Mucosa of descending colon (tissue), 3 donors: Measurements from ENCODE around the gene KRT85. TPM values are rescaled to one million over a fixed set of nuclear protein-coding genes. Genes with fewer than 3 reads are reported as not detected.
"Not testable (repeated sequence)": the region's sequence is repeated elsewhere in the genome, so short reads cannot be mapped to it uniquely, and the experiment has no call there.

Experiments
- ATAC-seq: fragments of 200-7000 bp; cut with Tn5 transposase; one replicate; pipeline ENCODE4 v1.9.1; 2020; ENCODE audit warnings: mild to moderate bottlenecking, moderate library complexity
- DNase-seq, 3 donors: peaks; one replicate each; pipeline ENCODE4 v3.0.0-alpha.2; 2020
- H3K36me3 ChIP-seq: fragments of 200-600 bp; one replicate; pipeline ENCODE4 v1.8.0; 2021; ENCODE audit warnings: low read depth, mild to moderate bottlenecking
- H3K4me1 ChIP-seq: fragments of 200-600 bp; one replicate; pipeline ENCODE4 v1.8.0; 2021; ENCODE audit warnings: low read depth, mild to moderate bottlenecking
- H3K4me3 ChIP-seq: fragments of 200-600 bp; one replicate; pipeline ENCODE4 v1.8.0; 2021; ENCODE audit warnings: mild to moderate bottlenecking
- H3K9me3 ChIP-seq: fragments of 200-600 bp; one replicate; pipeline ENCODE4 v1.8.0; 2021; ENCODE audit warnings: mild to moderate bottlenecking
- CTCF ChIP-seq: fragments of 200-600 bp; IDR thresholded peaks from one replicate; pipeline ENCODE4 v1.8.0; 2022; ENCODE audit warnings: antibody characterized with exemption, mild to moderate bottlenecking
- intact Hi-C, 2 donors: fragments of 100-400 bp; cut with DNase I in 1 of 2; cut with micrococcal nuclease in 1 of 2; formaldehyde crosslinking; loops; one replicate each; pipeline versions ENCODE4 v1.11.0 to v1.11.1; 2022; cut with DNase I, micrococcal nuclease
- total RNA-seq, 3 donors: library from RNA; stranded (reverse); fragmentation: NEBNext Ultra II Directional in 2 of 3; extraction: Animal tissue kit (Norgen Biotek cat#: 25700) in 2 of 3; gene quantifications; one replicate each; pipeline versions ENCODE4 v1.2.1 to v1.2.4, GENCODE V29; 2021 to 2023
- donor health status: DM: no; HTN: no; CAD: no; lungs with moderate emphysema.
- donor health status: DM: no; HTN: no; CAD: no.
- donor health status: DM: no; HTN: yes; CAD: no.

The KRT85 gene
- total RNA-seq, 3 donors from 2014 or later: not detected

GRCh38 chr12:52317468-52318052 is 49.7 kb downstream of the KRT85 start:
- H3K9me3 ChIP-seq: no peaks in the 10 kb centered on the region
- no peaks in the 10 kb centered on the region for H3K4me1 ChIP-seq
- intact Hi-C loops: no loop called here
- no peaks in the 10 kb centered on the region for H3K36me3 ChIP-seq
- DNase-seq (no peak), ATAC-seq (no peak)
- H3K4me3 ChIP-seq: no peak overlapping the region
- no peak for TF ChIP-seq CTCF

GRCh38 chr12:52316701-52317100 is 50.6 kb downstream of the KRT85 start:
- TF ChIP-seq CTCF: no peak
- Histone ChIP-seq H3K9me3 (no peaks in the 10 kb centered on the region), H3K36me3 (no peaks in the 10 kb centered on the region), H3K4me1 (no peaks in the 10 kb centered on the region), H3K4me3 (no peak overlapping the region)
- ATAC-seq (no peak), DNase-seq (no peak)
- intact Hi-C loops: no loop called here

- no peaks in the 10 kb centered on the region for H3K4me1 ChIP-seq
- no peaks in the 10 kb centered on the region for H3K36me3 ChIP-seq
- no peak overlapping the region for H3K4me3 ChIP-seq
- intact Hi-C loops: no loop called here
- H3K9me3 ChIP-seq: no peaks in the 10 kb centered on the region
- no peak for DNase-seq
- TF ChIP-seq CTCF: no peak
- no peak for ATAC-seq
These were observed 51.0 kb downstream of the KRT85 start for GRCh38 chr12:52316290-52316689.

- peak in 2 of 3 donors; percentile 46 to 49 for DNase-seq
- ATAC-seq, H3K9me3 ChIP-seq, intact Hi-C loops, H3K4me1 ChIP-seq, H3K4me3 ChIP-seq, H3K36me3 ChIP-seq: not testable (repeated sequence)
These were observed 51.6 kb downstream of the KRT85 start for GRCh38 chr12:52315721-52316120.

DNA sequence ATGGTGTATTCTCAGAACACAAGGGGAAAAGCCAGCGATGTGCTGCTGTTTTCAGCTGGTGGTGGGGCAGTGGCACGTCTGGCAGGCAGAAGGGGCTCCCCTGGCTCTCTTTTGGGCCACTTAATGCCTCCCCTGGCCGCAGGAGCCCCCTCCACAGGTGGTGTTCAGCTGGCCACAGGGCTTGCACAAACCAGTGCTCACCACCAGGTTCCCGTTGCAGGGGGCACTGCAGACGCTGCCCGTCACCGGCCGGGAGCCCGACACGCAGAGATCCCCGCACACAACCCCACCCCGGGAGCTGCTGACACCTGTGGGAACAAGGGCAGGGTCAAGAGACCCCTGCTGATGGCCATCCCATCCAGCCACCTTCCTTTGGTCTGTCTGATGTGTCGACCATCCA is 52.8 kb downstream of the KRT85 start:
- Histone ChIP-seq H3K9me3 (no peaks in the 10 kb centered on the region), H3K36me3 (no peaks in the 10 kb centered on the region), H3K4me3 (no peak overlapping the region), H3K4me1 (no peaks in the 10 kb centered on the region)
- DNase-seq: no peak
- TF ChIP-seq CTCF: no peak
- no peak for ATAC-seq
- intact Hi-C loops: no loop called here

DNA sequence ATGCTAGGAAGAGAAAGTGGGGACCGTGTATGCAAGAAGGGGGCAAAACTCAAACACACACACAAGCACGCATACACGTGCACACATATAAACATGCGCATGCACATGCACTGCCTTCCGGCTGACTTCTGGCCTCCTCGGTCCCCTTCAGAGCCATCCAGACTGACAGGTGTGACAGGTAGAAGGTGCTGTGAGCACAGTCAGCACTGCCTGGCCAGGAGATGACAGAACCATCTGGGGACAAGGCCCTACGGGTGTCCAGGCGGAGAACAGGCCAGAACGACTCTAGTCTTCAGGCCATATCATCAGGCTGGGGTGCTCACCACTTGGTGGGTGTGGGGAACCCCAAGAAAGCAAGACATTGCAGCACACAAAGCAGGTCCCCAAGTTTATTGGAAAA is 53.4 kb downstream of the KRT85 start:
- no peak for TF ChIP-seq CTCF
- Histone ChIP-seq H3K4me1 (no peaks in the 10 kb centered on the region), H3K9me3 (no peaks in the 10 kb centered on the region), H3K4me3 (no peak overlapping the region), H3K36me3 (no peaks in the 10 kb centered on the region)
- intact Hi-C loops: no loop called here
- ATAC-seq: no peak
- DNase-seq: no peak
